Measurements from ENCODE around the gene INKA2. TPM values are rescaled to one million over a fixed set of nuclear protein-coding genes. Genes with fewer than 3 reads are reported as not detected.

INKA2 gene
- total RNA-seq, 1 donor from 2014 or later: 5.6 TPM

- no peaks in the 10 kb centered on the region for H3K36me3 Mint-ChIP-seq (ENCODE audit: low read depth, unreplicated experiment)
- no peak for DNase-seq (ENCODE audit: low spot score)
- no peak overlapping the region for H3K27ac Mint-ChIP-seq (ENCODE audit: unreplicated experiment)
- no peaks in the 10 kb centered on the region for H3K27me3 Mint-ChIP-seq (ENCODE audit: unreplicated experiment)
- TF ChIP-seq CTCF (IDR thresholded peaks at IDR 0.05; ENCODE audit: unreplicated experiment): no peak
- H3K4me3 Mint-ChIP-seq (ENCODE audit: unreplicated experiment): no peak overlapping the region
- H3K4me1 Mint-ChIP-seq (ENCODE audit: unreplicated experiment): no peaks in the 10 kb centered on the region
- no peaks in the 10 kb centered on the region for H3K9me3 Mint-ChIP-seq (ENCODE audit: unreplicated experiment)
These were observed 29.2 kb downstream of the INKA2 start for GRCh38 chr1:111709986-111710385.

- Mint-ChIP-seq H3K27ac (ENCODE audit: unreplicated experiment) (no peak overlapping the region), H3K27me3 (ENCODE audit: unreplicated experiment) (no peaks in the 10 kb centered on the region), H3K36me3 (ENCODE audit: low read depth, unreplicated experiment) (no peaks in the 10 kb centered on the region), H3K4me1 (ENCODE audit: unreplicated experiment) (no peaks in the 10 kb centered on the region), H3K4me3 (ENCODE audit: unreplicated experiment) (no peak overlapping the region), H3K9me3 (ENCODE audit: unreplicated experiment) (no peaks in the 10 kb centered on the region)
- no peak for TF ChIP-seq CTCF (IDR thresholded peaks at IDR 0.05; ENCODE audit: unreplicated experiment)
- no peak for DNase-seq (ENCODE audit: low spot score)
These were observed 31.3 kb downstream of the INKA2 start for GRCh38 chr1:111707906-111708305.

- H3K9me3 Mint-ChIP-seq (ENCODE audit: unreplicated experiment): no peaks in the 10 kb centered on the region
- H3K36me3 Mint-ChIP-seq (ENCODE audit: low read depth, unreplicated experiment): no peaks in the 10 kb centered on the region
- H3K4me1 Mint-ChIP-seq (ENCODE audit: unreplicated experiment): no peaks in the 10 kb centered on the region
- no peaks in the 10 kb centered on the region for H3K27me3 Mint-ChIP-seq (ENCODE audit: unreplicated experiment)
- no peak for TF ChIP-seq CTCF (IDR thresholded peaks at IDR 0.05; ENCODE audit: unreplicated experiment)
- DNase-seq (ENCODE audit: low spot score): no peak
- H3K4me3 Mint-ChIP-seq (ENCODE audit: unreplicated experiment): no peak overlapping the region
- no peak overlapping the region for H3K27ac Mint-ChIP-seq (ENCODE audit: unreplicated experiment)
These were observed 32.3 kb downstream of the INKA2 start for GRCh38 chr1:111706921-111707320.

GRCh38 chr1:111705841-111706240 lies 33.4 kb downstream of the INKA2 start:
- Mint-ChIP-seq H3K9me3 (ENCODE audit: unreplicated experiment) (no peaks in the 10 kb centered on the region), H3K36me3 (ENCODE audit: low read depth, unreplicated experiment) (peaks cover 2% of the 10 kb centered on the region), H3K27ac (ENCODE audit: unreplicated experiment) (no peak overlapping the region), H3K4me1 (ENCODE audit: unreplicated experiment) (no peaks in the 10 kb centered on the region), H3K27me3 (ENCODE audit: unreplicated experiment) (no peaks in the 10 kb centered on the region), H3K4me3 (ENCODE audit: unreplicated experiment) (no peak overlapping the region)
- DNase-seq (ENCODE audit: low spot score): no peak
- no peak for TF ChIP-seq CTCF (IDR thresholded peaks at IDR 0.05; ENCODE audit: unreplicated experiment)

- H3K27ac Mint-ChIP-seq (ENCODE audit: unreplicated experiment): no peak overlapping the region
- H3K4me3 Mint-ChIP-seq (ENCODE audit: unreplicated experiment): no peak overlapping the region
- DNase-seq (ENCODE audit: low spot score): no peak
- H3K36me3 Mint-ChIP-seq (ENCODE audit: low read depth, unreplicated experiment): peaks cover 8% of the 10 kb centered on the region
- peaks cover 1% of the 10 kb centered on the region for H3K27me3 Mint-ChIP-seq (ENCODE audit: unreplicated experiment)
- TF ChIP-seq CTCF (IDR thresholded peaks at IDR 0.05; ENCODE audit: unreplicated experiment): no peak
- H3K4me1 Mint-ChIP-seq (ENCODE audit: unreplicated experiment): no peaks in the 10 kb centered on the region
- H3K9me3 Mint-ChIP-seq (ENCODE audit: unreplicated experiment): no peaks in the 10 kb centered on the region
These were observed 34.4 kb downstream of the INKA2 start for GRCh38 chr1:111704776-111705175.

Data from endothelial cell (in vitro differentiated cells).